HepG2 (cell line): ENCODE data around the gene PCTP. TPM values are rescaled to one million over a fixed set of nuclear protein-coding genes. Genes with fewer than 3 reads are reported as not detected.

Experiments used
- CC2D1A ChIP-seq: sonication (generic); formaldehyde crosslinking; IDR thresholded peaks from 2 replicates; pipeline ENCODE4 v1.8.1; 2023; ENCODE audit warnings: mild to moderate bottlenecking, missing genetic modification reagents
- DDIT3 ChIP-seq: sonication (generic); formaldehyde crosslinking; IDR thresholded peaks from 2 replicates; pipeline ENCODE4 v1.4.0; 2020; ENCODE audit warnings: mild to moderate bottlenecking, missing genetic modification reagents
- HINFP ChIP-seq: sonication (generic); formaldehyde crosslinking; IDR thresholded peaks from 2 replicates; pipeline ENCODE4 v1.4.0; 2020; ENCODE audit warnings: low read depth, mild to moderate bottlenecking, missing genetic modification reagents
- ISX ChIP-seq: sonication (generic); formaldehyde crosslinking; conservative IDR thresholded peaks from 2 replicates; pipeline ENCODE4 v1.5.0; 2020; ENCODE audit warnings: missing genetic modification reagents
- SMC3 ChIP-seq: IDR thresholded peaks from 2 replicates; pipeline ENCODE4 v1.6.1; 2011; ENCODE audit warnings: low read length, improper control_type of control experiment
- SNAPC5 ChIP-seq: sonication (generic); formaldehyde crosslinking; IDR thresholded peaks from 2 replicates; pipeline ENCODE4 v1.8.1; 2023; ENCODE audit warnings: mild to moderate bottlenecking, missing genetic modification reagents, borderline replicate concordance
- SRSF1 ChIP-seq: fragments of 200-400 bp; formaldehyde crosslinking; optimal IDR thresholded peaks from 2 replicates; pipeline ENCODE3; 2017; ENCODE audit warnings: mild to moderate bottlenecking, low read depth, low read length, moderate library complexity
- SYNCRIP ChIP-seq: fragments of 200-400 bp; formaldehyde crosslinking; IDR thresholded peaks from 2 replicates; pipeline ENCODE4 v1.6.1; 2018; ENCODE audit warnings: mild to moderate bottlenecking, low read depth, low read length; ENCODE audit not compliant: insufficient read depth
- TARDBP ChIP-seq: sonication (generic); formaldehyde crosslinking; IDR thresholded peaks from 2 replicates; pipeline ENCODE4 v1.8.0; 2022; ENCODE audit warnings: mild to moderate bottlenecking, missing genetic modification reagents
- TBX2 ChIP-seq: sonication (generic); formaldehyde crosslinking; IDR thresholded peaks from 2 replicates; pipeline ENCODE4 v1.5.0; 2020; ENCODE audit warnings: missing genetic modification reagents, mild to moderate bottlenecking, borderline replicate concordance
- TOPORS ChIP-seq: sonication (generic); formaldehyde crosslinking; IDR thresholded peaks from 2 replicates; pipeline ENCODE4 v1.8.0; 2023; ENCODE audit warnings: mild to moderate bottlenecking, missing genetic modification reagents
- ZBTB21 ChIP-seq: sonication (generic); formaldehyde crosslinking; IDR thresholded peaks from 2 replicates; pipeline ENCODE4 v1.4.0; 2020; ENCODE audit warnings: missing genetic modification reagents
- ZBTB7A ChIP-seq: sonication (generic); formaldehyde crosslinking; IDR thresholded peaks from 2 replicates; pipeline ENCODE4 v1.8.0; 2022; ENCODE audit warnings: mild to moderate bottlenecking, missing genetic modification reagents
- ZHX2 ChIP-seq, 2 experiments: sonication (generic) in 1 of 2; formaldehyde crosslinking in 1 of 2; IDR thresholded peaks; 2 replicates each; pipeline versions ENCODE4 v1.6.1 to v1.9.0; 2014 to 2022; ENCODE audit warnings: antibody characterized with exemption in 1 of 2, borderline replicate concordance in 1 of 2, inconsistent platforms in 1 of 2, low read depth in 1 of 2, missing genetic modification reagents in 1 of 2
- ZNF224 ChIP-seq: sonication (generic); formaldehyde crosslinking; IDR thresholded peaks from 2 replicates; pipeline ENCODE4 v1.5.0; 2020; ENCODE audit warnings: mild to moderate bottlenecking, missing genetic modification reagents
- ZNF33B ChIP-seq: sonication (generic); formaldehyde crosslinking; IDR thresholded peaks from 2 replicates; pipeline ENCODE4 v1.5.1; 2020; ENCODE audit warnings: mild to moderate bottlenecking, missing genetic modification reagents
- ZNF432 ChIP-seq: sonication (generic); formaldehyde crosslinking; IDR thresholded peaks from 2 replicates; pipeline ENCODE4 v1.5.0; 2020; ENCODE audit warnings: missing genetic modification reagents, mild to moderate bottlenecking, borderline replicate concordance
- ZNF562 ChIP-seq: sonication (generic); formaldehyde crosslinking; IDR thresholded peaks from 2 replicates; pipeline ENCODE4 v1.8.0; 2022; ENCODE audit warnings: missing genetic modification reagents, borderline replicate concordance
- ZNF564 ChIP-seq: sonication (generic); formaldehyde crosslinking; IDR thresholded peaks from 2 replicates; pipeline ENCODE4 v1.8.1; 2023; ENCODE audit warnings: mild to moderate bottlenecking, missing genetic modification reagents
- ZNF747 ChIP-seq: sonication (generic); formaldehyde crosslinking; IDR thresholded peaks from 2 replicates; pipeline ENCODE4 v1.8.1; 2023; ENCODE audit warnings: missing genetic modification reagents, mild to moderate bottlenecking, borderline replicate concordance
- ZNF766 ChIP-seq: sonication (generic); formaldehyde crosslinking; IDR thresholded peaks from 2 replicates; pipeline ENCODE4 v1.5.0; 2020; ENCODE audit warnings: missing genetic modification reagents, borderline replicate concordance
- polyA plus RNA-seq, 8 experiments: library from polyadenylated mRNA; depleted of rRNA in 3 of 8; stranded (reverse) in 7 of 8; unstranded in 1 of 8; fragments of >200 nt; fragmentation: Illumina TruSeq in 4 of 8; extraction: Trizol in 4 of 8; gene quantifications; 2 replicates each; pipeline versions ENCODE4 v1.2.1 to v1.2.3, GENCODE V29; 2011 to 2016; ENCODE audit warnings: low read depth in 4 of 8, missing spikeins in 1 of 8, mixed read lengths in 1 of 8; ENCODE audit not compliant: insufficient read depth in 1 of 8
- total RNA-seq, 5 experiments: library from RNA; depleted of rRNA; stranded (reverse); fragments of >200 nt; fragmentation: Illumina TruSeq; extraction: Trizol; gene quantifications; 2 replicates each; pipeline ENCODE4 v1.2.3, GENCODE V29; 2016; ENCODE audit warnings: low read depth in 1 of 5

Gene PCTP
- total and polyA plus RNA-seq, 2 of the 13 experiments (the other 11 are each of a cell fraction or from before 2014, with no cell fraction given), result 37.1 to 50.7 TPM

GRCh38 chr17:55750750-55751657 lies at the start of gene PCTP (continued):
- peak; percentile 38; the same call in 1 of the 2 replicates for TF ChIP-seq TARDBP (CRISPR knock-in tag)
- peak; percentile 92; the same call in 1 of the 2 replicates for TF ChIP-seq ZNF564 (CRISPR knock-in tag)
- TF ChIP-seq SNAPC5, result no peak
- TF ChIP-seq ZNF562 (CRISPR knock-in tag), result no peak
- TF ChIP-seq TOPORS (CRISPR knock-in tag), result peak; percentile 74; the same call in 1 of the 2 replicates
- TF ChIP-seq SYNCRIP, result no peak
- TF ChIP-seq ZHX2 (IDR thresholded peaks at IDR 0.05; ENCODE audit: low read depth), result no peak
- TF ChIP-seq ZHX2 (CRISPR knock-in tag; IDR thresholded peaks at IDR 0.05; ENCODE audit: borderline replicate concordance), result 0 out of 2 replicates have a peak, but pooled peaks have one; percentile 92
- no peak for TF ChIP-seq ZBTB21 (CRISPR knock-in tag)
- TF ChIP-seq HINFP (CRISPR knock-in tag), result no peak; the same call in 1 of the 2 replicates
- TF ChIP-seq ZNF224 (CRISPR knock-in tag), result peak; percentile 44; the same call in 1 of the 2 replicates
- no peak for TF ChIP-seq DDIT3 (CRISPR knock-in tag)
- TF ChIP-seq SRSF1, result peak; percentile 97
- TF ChIP-seq TBX2 (CRISPR knock-in tag), result peak; percentile 81
- TF ChIP-seq ISX (CRISPR knock-in tag), result 0 out of 2 replicates have a peak, but pooled peaks have one; percentile 76
- TF ChIP-seq CC2D1A (CRISPR knock-in tag), result no peak
- TF ChIP-seq ZBTB7A (CRISPR knock-in tag), result 0 out of 2 replicates have a peak, but pooled peaks have one; percentile 28
- TF ChIP-seq SMC3, result no peak
- TF ChIP-seq ZNF33B (CRISPR knock-in tag), result peak; percentile 95; the same call in 1 of the 2 replicates
- TF ChIP-seq ZNF747 (CRISPR knock-in tag), result 0 out of 2 replicates have a peak, but pooled peaks have one; percentile 33
- no peak for TF ChIP-seq ZNF432
- TF ChIP-seq ZNF766, result peak; percentile 65; the same call in 1 of the 2 replicates
